Psoas muscle (tissue), 8 donors: ENCODE data around the gene EIF3A. TPM values are rescaled to one million over a fixed set of nuclear protein-coding genes. Genes with fewer than 3 reads are reported as not detected.

ENCODE experiments used
- ATAC-seq, 4 donors: fragments of 200-7000 bp; cut with Tn5 transposase; one replicate each; pipeline ENCODE4 v1.9.1; 2020; ENCODE audit warnings: moderate library complexity in 3 of 4, mild to moderate bottlenecking in 2 of 4
- DNase-seq, 2 donors: peaks; one replicate each; pipeline ENCODE4 v3.0.0-alpha.2; 2020
- H3K27ac ChIP-seq: fragments of 200-600 bp; one replicate; pipeline ENCODE4 v1.8.0; 2022
- H3K27me3 ChIP-seq, 3 donors: fragments of 200-600 bp in 1 of 3; one replicate each; pipeline versions ENCODE4 v1.6.1 to v1.8.0; 2013 to 2022; ENCODE audit warnings: low read length in 2 of 3, mild to moderate bottlenecking in 2 of 3, moderate library complexity in 1 of 3; ENCODE audit not compliant: insufficient read depth in 3 of 3
- H3K36me3 ChIP-seq, 2 donors: fragments of 200-600 bp in 1 of 2; one replicate each; pipeline versions ENCODE4 v1.6.1 to v1.8.0; 2013 to 2022; ENCODE audit warnings: low read depth in 1 of 2, mild to moderate bottlenecking in 1 of 2, moderate library complexity in 1 of 2; ENCODE audit not compliant: insufficient read depth in 1 of 2
- H3K4me1 ChIP-seq: fragments of 200-600 bp; one replicate; pipeline ENCODE4 v1.8.0; 2022
- H3K4me3 ChIP-seq: fragments of 200-600 bp; one replicate; pipeline ENCODE4 v1.8.0; 2022; ENCODE audit warnings: mild to moderate bottlenecking
- H3K9me3 ChIP-seq: fragments of 200-600 bp; one replicate; pipeline ENCODE4 v1.8.0; 2022
- WGBS, 3 donors: extraction: QIAGEN DNeasy Blood & Tissue Kit; methylation state at CpG; one replicate each; pipeline versions ENCODE4 v1.1.6 to v1.1.7; 2013; 5-methylcytosine and 5-hydroxymethylcytosine counted together
- intact Hi-C, 2 donors: fragments of 100-400 bp; cut with DNase I; formaldehyde crosslinking; loops; one replicate each; pipeline versions ENCODE4 v1.11.0 to v1.14.2; 2022
- polyA plus RNA-seq, 3 donors: library from polyadenylated mRNA; stranded (reverse); fragments of 200-250 nt; gene quantifications; one replicate each; pipeline ENCODE4 v1.2.3, GENCODE V29; 2013
- total RNA-seq, 4 donors: library from RNA; stranded (reverse); fragmentation: NEBNext Ultra II Directional in 2 of 4; extraction: Animal tissue kit (Norgen Biotek cat#: 25700) in 2 of 4; gene quantifications; one replicate each; pipeline versions ENCODE4 v1.2.1 to v1.2.4, GENCODE V29; 2021 to 2023
- TF ChIP-seq, protein P1 (sequence below): fragments of 200-600 bp; IDR thresholded peaks from one replicate; pipeline ENCODE4 v1.8.0; 2022; ENCODE audit warnings: antibody characterized with exemption
- donor health status: healthy with polysubstance abuse.
- donor health status: DM: no; HTN: no; CAD: no; lungs with moderate emphysema.
- donor health status: Bipolar disorder and iron deficiency.
- donor health status: healthy.
- donor health status: DM: yes; HTN: yes; CAD: no.
- donor health status: DM: no; HTN: no; CAD: no.
- donor health status: DM: no; HTN: no; CAD: no.
- donor health status: DM: yes; HTN: yes; CAD: no.

Gene EIF3A
- total and polyA plus RNA-seq, 7 donors, result 71.3 to 226 (median 148) TPM

DNA sequence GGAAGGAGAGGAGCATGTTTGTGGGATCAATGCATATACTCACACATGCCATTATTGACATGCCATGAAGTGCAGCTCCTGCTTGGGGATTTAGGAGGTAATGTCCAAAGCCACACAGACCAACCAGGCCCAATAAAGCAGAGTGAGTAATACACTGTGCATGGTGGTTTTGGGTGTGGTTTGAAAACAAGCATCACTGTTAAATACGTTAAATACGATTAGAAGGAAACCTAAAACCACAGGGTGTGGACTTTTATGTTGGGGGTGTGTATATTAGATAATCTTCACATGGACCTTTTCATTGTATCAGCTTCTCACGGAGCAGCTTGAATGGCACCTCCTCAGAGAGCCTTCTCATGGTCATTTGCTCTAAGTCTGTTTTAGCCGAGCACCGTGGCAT, 10.4 kb upstream of the EIF3A start:
- Histone ChIP-seq H3K36me3 (no peaks in the 10 kb centered on the region), H3K4me3 (no peak overlapping the region), H3K27ac (no peak overlapping the region), H3K4me1 (no peaks in the 10 kb centered on the region), H3K27me3 (no peaks in the 10 kb centered on the region), H3K9me3 (no peaks in the 10 kb centered on the region)
- ATAC-seq, result no peak
- no peak for DNase-seq
- intact Hi-C loops, result no loop called here
- TF ChIP-seq, protein P1, sequence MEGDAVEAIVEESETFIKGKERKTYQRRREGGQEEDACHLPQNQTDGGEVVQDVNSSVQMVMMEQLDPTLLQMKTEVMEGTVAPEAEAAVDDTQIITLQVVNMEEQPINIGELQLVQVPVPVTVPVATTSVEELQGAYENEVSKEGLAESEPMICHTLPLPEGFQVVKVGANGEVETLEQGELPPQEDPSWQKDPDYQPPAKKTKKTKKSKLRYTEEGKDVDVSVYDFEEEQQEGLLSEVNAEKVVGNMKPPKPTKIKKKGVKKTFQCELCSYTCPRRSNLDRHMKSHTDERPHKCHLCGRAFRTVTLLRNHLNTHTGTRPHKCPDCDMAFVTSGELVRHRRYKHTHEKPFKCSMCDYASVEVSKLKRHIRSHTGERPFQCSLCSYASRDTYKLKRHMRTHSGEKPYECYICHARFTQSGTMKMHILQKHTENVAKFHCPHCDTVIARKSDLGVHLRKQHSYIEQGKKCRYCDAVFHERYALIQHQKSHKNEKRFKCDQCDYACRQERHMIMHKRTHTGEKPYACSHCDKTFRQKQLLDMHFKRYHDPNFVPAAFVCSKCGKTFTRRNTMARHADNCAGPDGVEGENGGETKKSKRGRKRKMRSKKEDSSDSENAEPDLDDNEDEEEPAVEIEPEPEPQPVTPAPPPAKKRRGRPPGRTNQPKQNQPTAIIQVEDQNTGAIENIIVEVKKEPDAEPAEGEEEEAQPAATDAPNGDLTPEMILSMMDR, result no peak
- 62 to 64% (median 63%) methylated on average over 5 of the region's 5 CpGs for WGBS, 3 donors

DNA sequence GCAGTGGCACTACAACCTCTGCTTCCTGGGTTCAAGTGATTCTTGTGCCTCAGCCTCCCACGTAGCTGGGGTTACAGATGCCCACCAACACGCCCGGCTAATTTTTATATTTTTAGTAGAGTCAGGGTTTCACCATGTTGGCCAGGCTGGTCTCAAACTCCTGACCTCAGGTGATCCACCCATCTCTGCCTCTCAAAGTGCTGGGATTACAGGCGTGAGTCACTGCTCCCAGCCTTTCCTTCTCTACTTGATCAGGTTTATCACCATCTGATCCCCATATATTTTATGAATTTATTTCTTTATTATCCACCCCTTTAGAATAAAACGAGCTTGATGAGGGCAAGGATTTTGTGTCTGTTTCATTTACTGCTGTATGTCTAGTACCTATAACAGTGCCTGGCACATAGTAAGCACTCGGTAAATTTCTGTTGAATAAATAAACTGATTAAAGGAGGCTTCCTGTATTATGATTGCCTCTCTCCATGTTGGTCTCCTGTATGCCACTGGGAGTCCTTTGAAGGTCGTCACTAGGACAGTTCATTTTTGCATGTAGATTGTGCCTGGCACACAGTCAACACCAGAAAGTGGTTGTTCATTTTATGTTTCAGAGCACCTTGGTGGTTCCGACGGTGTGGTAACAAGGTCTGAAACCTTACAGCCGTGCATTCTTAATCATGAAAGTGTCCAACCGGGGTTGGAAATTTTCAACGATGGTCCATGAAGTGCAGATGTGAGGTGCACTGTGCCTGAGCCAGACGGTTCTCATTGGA, 9.6 kb upstream of the EIF3A start:
- TF ChIP-seq, protein P1, result no peak
- DNase-seq (no peak), ATAC-seq (no peak)
- intact Hi-C loops, result no loop called here
- WGBS, 3 donors, result 85 to 88% (median 87%) methylated on average over 13 of the region's 13 CpGs
- H3K9me3 ChIP-seq, result no peaks in the 10 kb centered on the region
- no peaks in the 10 kb centered on the region for H3K27me3 ChIP-seq
- no peaks in the 10 kb centered on the region for H3K36me3 ChIP-seq
- no peak overlapping the region for H3K4me3 ChIP-seq
- no peaks in the 10 kb centered on the region for H3K4me1 ChIP-seq
- H3K27ac ChIP-seq, result no peak overlapping the region

DNA sequence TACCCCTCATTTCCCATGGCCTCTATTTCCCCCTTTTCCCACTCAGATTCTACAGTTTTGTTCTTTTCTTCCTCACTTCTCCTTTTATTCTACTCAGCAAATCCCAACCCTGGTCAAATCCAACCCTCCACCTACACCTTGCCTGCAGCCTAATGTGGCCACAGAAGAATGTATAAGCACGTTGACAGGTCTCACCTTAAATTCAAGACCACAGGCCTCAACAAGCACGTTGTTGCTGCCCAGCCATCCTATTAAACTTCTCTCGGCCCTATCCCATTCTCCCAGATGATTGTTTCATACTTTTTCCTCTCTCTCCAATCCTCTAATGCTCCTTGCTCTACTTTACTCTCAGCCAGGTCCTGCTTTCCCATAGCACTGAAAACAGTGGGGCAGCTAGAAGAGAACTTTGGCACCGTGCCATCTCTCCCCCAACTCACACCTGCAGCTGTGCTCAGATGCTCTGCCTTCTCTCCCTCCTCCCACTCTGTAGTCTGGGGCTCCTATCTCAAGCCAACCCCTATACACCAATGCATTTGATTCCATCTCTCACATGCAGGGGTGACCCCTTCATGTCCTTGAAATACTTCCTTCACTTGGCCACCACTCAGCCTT, 6.8 kb upstream of the EIF3A start:
- TF ChIP-seq, protein P1, result no peak
- no peaks in the 10 kb centered on the region for H3K4me1 ChIP-seq
- no peaks in the 10 kb centered on the region for H3K36me3 ChIP-seq
- DNase-seq (no peak), ATAC-seq (no peak)
- WGBS, 3 donors, result 59 to 71% (median 59%) methylated on average over 4 of the region's 4 CpGs
- no peak overlapping the region for H3K27ac ChIP-seq
- no peaks in the 10 kb centered on the region for H3K27me3 ChIP-seq
- no peaks in the 10 kb centered on the region for H3K9me3 ChIP-seq
- no peak overlapping the region for H3K4me3 ChIP-seq
- intact Hi-C loops, result no loop called here

DNA sequence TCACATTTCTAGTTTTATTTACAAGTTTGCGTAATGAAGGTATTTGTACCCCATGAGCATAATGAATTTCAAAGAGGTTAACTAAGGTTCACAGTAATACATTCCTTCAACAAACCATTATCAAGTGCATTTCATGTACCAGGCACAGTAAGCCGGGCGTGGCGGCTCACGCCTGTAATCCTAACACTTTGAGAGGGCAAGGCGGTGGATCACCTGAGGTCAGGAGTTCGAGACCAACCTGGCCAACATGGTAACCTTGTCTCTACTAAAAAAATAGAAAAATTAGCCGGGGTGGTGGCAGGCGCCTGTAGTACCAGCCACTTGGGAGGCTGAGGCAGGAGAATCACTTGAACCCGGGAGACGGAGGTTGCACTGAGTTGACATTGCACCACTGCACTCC, 4.3 kb upstream of the EIF3A start:
- TF ChIP-seq, protein P1, result no peak
- no peak overlapping the region for H3K27ac ChIP-seq
- H3K36me3 ChIP-seq, result no peaks in the 10 kb centered on the region
- DNase-seq, result no peak
- no peaks in the 10 kb centered on the region for H3K9me3 ChIP-seq
- ATAC-seq, result no peak
- no peaks in the 10 kb centered on the region for H3K4me1 ChIP-seq
- H3K4me3 ChIP-seq, result no peak overlapping the region
- WGBS, 3 donors, result 91 to 92% (median 92%) methylated on average over 11 of the region's 11 CpGs
- intact Hi-C loops, result loop anchor here in 1 of 2 donors (5.0 kb wide), 1 partner anchor 37 kb away; no protein-coding TSS in a partner anchor
- no peaks in the 10 kb centered on the region for H3K27me3 ChIP-seq
